Measurements from ENCODE around the gene NTSR1. TPM values are rescaled to one million over a fixed set of nuclear protein-coding genes. Genes with fewer than 3 reads are reported as not detected.

The NTSR1 gene
- total and polyA plus RNA-seq, 4 donors = 1.3 to 6.1 (median 3.9) TPM

- no peak for DNase-seq (ENCODE audit: low read depth in 4 of 6, low spot score in 6 of 6)
- H3K27me3 ChIP-seq (ENCODE audit: control insufficient read depth, insufficient read depth, low read length) = peaks cover 32% of the 10 kb centered on the region
Measured at GRCh38 chr20:62705627-62706026, 3.0 kb upstream of the NTSR1 start.

DNA sequence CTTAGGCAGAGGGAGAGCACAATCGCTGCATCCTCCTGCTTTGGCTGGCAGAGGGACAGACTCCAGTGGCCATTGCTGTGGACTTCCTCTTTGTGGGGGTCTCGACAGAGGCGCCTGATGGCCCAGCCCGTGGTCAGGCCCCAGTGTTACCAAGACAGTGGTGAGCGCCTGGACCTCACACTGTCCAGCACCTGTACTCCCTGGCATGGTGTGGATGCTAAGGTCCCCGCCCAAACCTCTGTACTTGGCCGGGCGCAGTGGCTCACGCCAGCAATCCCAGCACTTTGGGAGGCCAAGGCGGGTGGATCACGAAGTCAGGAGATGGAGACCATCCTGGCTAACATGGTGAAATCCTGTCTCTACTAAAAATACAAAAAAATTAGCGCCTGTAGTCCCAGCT lies 2.3 kb upstream of the NTSR1 start:
- H3K36me3 ChIP-seq (ENCODE audit: control insufficient read depth, insufficient read depth, low read length) = no peaks in the 10 kb centered on the region
- WGBS (ENCODE audit: insufficient coverage) = 86% methylated on average over 10 of the region's 12 CpGs

More at GRCh38 chr20:62705627-62706026, 3.0 kb upstream of the NTSR1 start:
- Histone ChIP-seq H3K9me3 (ENCODE audit: control insufficient read depth, insufficient read depth, low read length) (no peaks in the 10 kb centered on the region), H3K4me3 (ENCODE audit: low read depth, low read length) (no peak overlapping the region), H3K36me3 (ENCODE audit: control insufficient read depth, insufficient read depth, low read length) (no peaks in the 10 kb centered on the region), H3K4me1 (ENCODE audit: control insufficient read depth, insufficient read depth, low read length) (peaks cover 48% of the 10 kb centered on the region), H3K27ac (ENCODE audit: low read depth, low read length) (no peak overlapping the region)
- WGBS (ENCODE audit: insufficient coverage) = 88% methylated on average over 16 of the region's 16 CpGs

GRCh38 chr20:62706857-62707256 lies 1.8 kb upstream of the NTSR1 start:
- Histone ChIP-seq H3K4me1 (ENCODE audit: control insufficient read depth, insufficient read depth, low read length) (peaks cover 52% of the 10 kb centered on the region), H3K9me3 (ENCODE audit: control insufficient read depth, insufficient read depth, low read length) (no peaks in the 10 kb centered on the region), H3K27ac (ENCODE audit: low read depth, low read length) (no peak overlapping the region), H3K4me3 (ENCODE audit: low read depth, low read length) (no peak overlapping the region), H3K27me3 (ENCODE audit: control insufficient read depth, insufficient read depth, low read length) (peaks cover 42% of the 10 kb centered on the region), H3K36me3 (ENCODE audit: control insufficient read depth, insufficient read depth, low read length) (no peaks in the 10 kb centered on the region)
- DNase-seq (ENCODE audit: low read depth in 4 of 6, low spot score in 6 of 6) = no peak
- 89% methylated on average over 12 of the region's 12 CpGs for WGBS (ENCODE audit: insufficient coverage)

More for the DNA sequence above, 2.3 kb upstream of the NTSR1 start:
- peaks cover 38% of the 10 kb centered on the region for H3K27me3 ChIP-seq (ENCODE audit: control insufficient read depth, insufficient read depth, low read length)
- no peak overlapping the region for H3K4me3 ChIP-seq (ENCODE audit: low read depth, low read length)
- H3K9me3 ChIP-seq (ENCODE audit: control insufficient read depth, insufficient read depth, low read length) = no peaks in the 10 kb centered on the region
- no peak overlapping the region for H3K27ac ChIP-seq (ENCODE audit: low read depth, low read length)
- H3K4me1 ChIP-seq (ENCODE audit: control insufficient read depth, insufficient read depth, low read length) = peaks cover 47% of the 10 kb centered on the region
- DNase-seq (ENCODE audit: low read depth in 4 of 6, low spot score in 6 of 6) = no peak

DNA sequence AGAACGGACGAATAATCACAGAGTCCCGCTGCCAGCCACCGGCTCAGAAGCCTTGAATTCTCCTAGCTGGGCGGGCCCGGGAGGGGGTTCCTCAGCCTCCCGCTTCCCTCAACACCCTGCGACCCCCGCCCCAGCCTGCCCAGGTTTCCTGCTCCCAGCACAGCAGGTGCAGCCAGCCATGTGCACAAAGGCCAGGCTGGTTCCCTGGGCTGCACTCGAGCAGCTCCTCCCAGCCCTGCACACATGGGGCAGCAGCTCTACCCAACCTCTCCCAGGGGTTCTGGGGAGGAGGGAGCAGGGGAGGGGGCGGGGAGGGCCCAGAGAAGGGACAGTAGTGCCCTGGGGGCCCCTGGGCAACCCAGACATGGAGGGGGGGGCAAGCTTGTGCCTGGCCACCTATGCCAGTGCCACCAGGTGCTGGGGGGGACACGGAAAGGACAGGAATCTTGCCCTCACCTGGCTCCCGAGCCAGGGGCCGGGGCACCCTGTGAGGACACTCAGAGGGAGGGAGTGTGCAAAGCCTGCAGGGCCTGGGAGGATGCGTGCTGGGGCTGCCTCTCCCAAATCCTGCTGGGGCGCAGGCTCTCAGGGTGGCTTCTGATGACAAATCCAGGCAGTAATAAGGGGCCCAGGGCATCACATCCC lies 1.2 kb upstream of the NTSR1 start:
- no peak overlapping the region for H3K4me3 ChIP-seq (ENCODE audit: low read depth, low read length)

GRCh38 chr20:62707921-62708521 lies 615 bp upstream of the NTSR1 start:
- Histone ChIP-seq H3K4me3 (ENCODE audit: low read depth, low read length) (no peak overlapping the region), H3K36me3 (ENCODE audit: control insufficient read depth, insufficient read depth, low read length) (no peaks in the 10 kb centered on the region), H3K9me3 (ENCODE audit: control insufficient read depth, insufficient read depth, low read length) (no peaks in the 10 kb centered on the region), H3K27me3 (ENCODE audit: control insufficient read depth, insufficient read depth, low read length) (peaks cover 43% of the 10 kb centered on the region), H3K27ac (ENCODE audit: low read depth, low read length) (no peak overlapping the region), H3K4me1 (ENCODE audit: control insufficient read depth, insufficient read depth, low read length) (peaks cover 51% of the 10 kb centered on the region)
- DNase-seq (ENCODE audit: low read depth in 4 of 6, low spot score in 6 of 6) = no peak
- WGBS (ENCODE audit: insufficient coverage) = 6% methylated on average over 13 of the region's 20 CpGs

More for the DNA sequence above, 1.2 kb upstream of the NTSR1 start:
- H3K4me1 ChIP-seq (ENCODE audit: control insufficient read depth, insufficient read depth, low read length) = peaks cover 55% of the 10 kb centered on the region
- no peak for DNase-seq (ENCODE audit: low read depth in 4 of 6, low spot score in 6 of 6)
- peaks cover 42% of the 10 kb centered on the region for H3K27me3 ChIP-seq (ENCODE audit: control insufficient read depth, insufficient read depth, low read length)
- 58% methylated on average over 14 of the region's 16 CpGs for WGBS (ENCODE audit: insufficient coverage)
- no peak overlapping the region for H3K27ac ChIP-seq (ENCODE audit: low read depth, low read length)
- H3K36me3 ChIP-seq (ENCODE audit: control insufficient read depth, insufficient read depth, low read length) = no peaks in the 10 kb centered on the region
- no peaks in the 10 kb centered on the region for H3K9me3 ChIP-seq (ENCODE audit: control insufficient read depth, insufficient read depth, low read length)

DNA sequence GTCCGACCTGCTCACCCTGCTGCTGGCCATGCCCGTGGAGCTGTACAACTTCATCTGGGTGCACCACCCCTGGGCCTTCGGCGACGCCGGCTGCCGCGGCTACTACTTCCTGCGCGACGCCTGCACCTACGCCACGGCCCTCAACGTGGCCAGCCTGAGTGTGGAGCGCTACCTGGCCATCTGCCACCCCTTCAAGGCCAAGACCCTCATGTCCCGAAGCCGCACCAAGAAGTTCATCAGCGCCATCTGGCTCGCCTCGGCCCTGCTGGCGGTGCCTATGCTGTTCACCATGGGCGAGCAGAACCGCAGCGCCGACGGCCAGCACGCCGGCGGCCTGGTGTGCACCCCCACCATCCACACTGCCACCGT lies 885 bp downstream of the NTSR1 start:
- Histone ChIP-seq H3K4me1 (ENCODE audit: control insufficient read depth, insufficient read depth, low read length) (peaks cover 37% of the 10 kb centered on the region), H3K36me3 (ENCODE audit: control insufficient read depth, insufficient read depth, low read length) (no peaks in the 10 kb centered on the region), H3K27me3 (ENCODE audit: control insufficient read depth, insufficient read depth, low read length) (peaks cover 42% of the 10 kb centered on the region), H3K4me3 (ENCODE audit: low read depth, low read length) (no peak overlapping the region), H3K9me3 (ENCODE audit: control insufficient read depth, insufficient read depth, low read length) (no peaks in the 10 kb centered on the region), H3K27ac (ENCODE audit: low read depth, low read length) (no peak overlapping the region)
- no peak for DNase-seq (ENCODE audit: low read depth in 4 of 6, low spot score in 6 of 6)
- WGBS (ENCODE audit: insufficient coverage) = 82% methylated on average over 27 of the region's 30 CpGs

GRCh38 chr20:62710221-62710885 lies 1.7 kb downstream of the NTSR1 start:
- Histone ChIP-seq H3K4me1 (ENCODE audit: control insufficient read depth, insufficient read depth, low read length) (peaks cover 29% of the 10 kb centered on the region), H3K36me3 (ENCODE audit: control insufficient read depth, insufficient read depth, low read length) (no peaks in the 10 kb centered on the region), H3K27me3 (ENCODE audit: control insufficient read depth, insufficient read depth, low read length) (peaks cover 42% of the 10 kb centered on the region), H3K9me3 (ENCODE audit: control insufficient read depth, insufficient read depth, low read length) (no peaks in the 10 kb centered on the region), H3K27ac (ENCODE audit: low read depth, low read length) (no peak overlapping the region), H3K4me3 (ENCODE audit: low read depth, low read length) (no peak overlapping the region)
- DNase-seq (ENCODE audit: low read depth in 4 of 6, low spot score in 6 of 6) = no peak
- WGBS (ENCODE audit: insufficient coverage) = 85% methylated on average over 20 of the region's 20 CpGs

- Histone ChIP-seq H3K4me1 (ENCODE audit: control insufficient read depth, insufficient read depth, low read length) (peaks cover 22% of the 10 kb centered on the region), H3K36me3 (ENCODE audit: control insufficient read depth, insufficient read depth, low read length) (no peaks in the 10 kb centered on the region), H3K27ac (ENCODE audit: low read depth, low read length) (no peak overlapping the region), H3K4me3 (ENCODE audit: low read depth, low read length) (no peak overlapping the region), H3K27me3 (ENCODE audit: control insufficient read depth, insufficient read depth, low read length) (peaks cover 42% of the 10 kb centered on the region), H3K9me3 (ENCODE audit: control insufficient read depth, insufficient read depth, low read length) (no peaks in the 10 kb centered on the region)
- 57% methylated on average over 12 of the region's 23 CpGs for WGBS (ENCODE audit: insufficient coverage)
- DNase-seq (ENCODE audit: low read depth in 4 of 6, low spot score in 6 of 6) = no peak
Measured at GRCh38 chr20:62710886-62711702, 2.5 kb downstream of the NTSR1 start.

- Histone ChIP-seq H3K4me1 (ENCODE audit: control insufficient read depth, insufficient read depth, low read length) (peaks cover 22% of the 10 kb centered on the region), H3K27ac (ENCODE audit: low read depth, low read length) (no peak overlapping the region), H3K36me3 (ENCODE audit: control insufficient read depth, insufficient read depth, low read length) (no peaks in the 10 kb centered on the region), H3K9me3 (ENCODE audit: control insufficient read depth, insufficient read depth, low read length) (no peaks in the 10 kb centered on the region), H3K4me3 (ENCODE audit: low read depth, low read length) (no peak overlapping the region), H3K27me3 (ENCODE audit: control insufficient read depth, insufficient read depth, low read length) (peaks cover 45% of the 10 kb centered on the region)
- peak in 1 of 6 donors; percentile 53 for DNase-seq (ENCODE audit: low read depth in 4 of 6, low spot score in 6 of 6)
- WGBS (ENCODE audit: insufficient coverage) = 39% methylated on average over 23 of the region's 23 CpGs
Measured at GRCh38 chr20:62711703-62712101, 3.1 kb downstream of the NTSR1 start.

All from spinal cord (tissue), 10 donors.